HG03342 (cell line): ENCODE results near the gene KHNYN.

ENCODE experiments used
- ATAC-seq: cut with Tn5 transposase; IDR thresholded peaks from one replicate; pipeline ENCODE4 v1.9.1; 2021; ENCODE audit warnings: mild to moderate bottlenecking, moderate library complexity; ENCODE audit not compliant: unreplicated experiment

The KHNYN gene

GRCh38 chr14:24399999-24400718, 29.6 kb upstream of the KHNYN start:
- no peak for ATAC-seq

- no peak for ATAC-seq
Observed at GRCh38 chr14:24401810-24402702, 27.7 kb upstream of the KHNYN start.

GRCh38 chr14:24403294-24403998, 26.3 kb upstream of the KHNYN start:
- ATAC-seq = no peak

GRCh38 chr14:24404814-24405213, 24.9 kb upstream of the KHNYN start:
- ATAC-seq = no peak

- ATAC-seq = no peak
Observed at GRCh38 chr14:24406416-24406815, 23.3 kb upstream of the KHNYN start.

GRCh38 chr14:24407608-24408325, 22.0 kb upstream of the KHNYN start:
- ATAC-seq = no peak

- no peak for ATAC-seq
Observed at GRCh38 chr14:24408764-24409163, 21.0 kb upstream of the KHNYN start.

- ATAC-seq = no peak
Observed at GRCh38 chr14:24409192-24409591, 20.6 kb upstream of the KHNYN start.

- no peak for ATAC-seq
Observed at GRCh38 chr14:24409956-24410355, 19.8 kb upstream of the KHNYN start.

GRCh38 chr14:24411443-24412389, 18.0 kb upstream of the KHNYN start:
- ATAC-seq = peak; percentile 59

GRCh38 chr14:24414077-24414476, 15.7 kb upstream of the KHNYN start:
- no peak for ATAC-seq

- no peak for ATAC-seq
Observed at GRCh38 chr14:24414732-24415420, 14.9 kb upstream of the KHNYN start.

- no peak for ATAC-seq
Observed at GRCh38 chr14:24415421-24416253, 14.1 kb upstream of the KHNYN start.

- no peak for ATAC-seq
Observed at GRCh38 chr14:24416254-24416931, 13.4 kb upstream of the KHNYN start.

- no peak for ATAC-seq
Observed at GRCh38 chr14:24416932-24417619, 12.7 kb upstream of the KHNYN start.

GRCh38 chr14:24417832-24418491, 11.8 kb upstream of the KHNYN start:
- ATAC-seq = no peak

- ATAC-seq = no peak
Observed at GRCh38 chr14:24418492-24418873, 11.3 kb upstream of the KHNYN start.
